Heart left ventricle (tissue), 16 donors: Measurements from ENCODE around the gene SALL1. TPM values are rescaled to one million over a fixed set of nuclear protein-coding genes. Genes with fewer than 3 reads are reported as not detected.

Experiments
- ATAC-seq, 4 donors: fragments of 200-7000 bp; cut with Tn5 transposase; one replicate each; pipeline ENCODE4 v1.9.1; 2020 to 2022; ENCODE audit warnings: moderate library complexity in 4 of 4, mild to moderate bottlenecking in 3 of 4, moderate number of reproducible peaks in 1 of 4
- DNase-seq, 5 donors: peaks; one replicate each; pipeline ENCODE4 v3.0.0-alpha.2; 2020
- H3K27ac ChIP-seq, 12 donors: fragments of 200-600 bp; sonication (generic) in 4 of 12; one replicate each; pipeline versions ENCODE4 v1.5.0 to v1.8.0; 2016 to 2022; ENCODE audit warnings: mild to moderate bottlenecking in 2 of 12
- H3K27me3 ChIP-seq, 9 donors: fragments of 200-600 bp; sonication (generic) in 2 of 9; one replicate each; pipeline versions ENCODE4 v1.5.1 to v1.8.0; 2016 to 2022; ENCODE audit warnings: mild to moderate bottlenecking in 3 of 9
- H3K36me3 ChIP-seq, 9 donors: fragments of 200-600 bp; sonication (generic) in 2 of 9; one replicate each; pipeline versions ENCODE4 v1.5.0 to v1.8.0; 2018 to 2022; ENCODE audit warnings: mild to moderate bottlenecking in 2 of 9
- H3K4me1 ChIP-seq, 12 donors: fragments of 200-600 bp; sonication (generic) in 4 of 12; one replicate each; pipeline versions ENCODE4 v1.5.0 to v1.8.0; 2016 to 2022; ENCODE audit warnings: mild to moderate bottlenecking in 3 of 12
- H3K4me3 ChIP-seq, 12 donors: fragments of 200-600 bp; sonication (generic) in 4 of 12; one replicate each; pipeline versions ENCODE4 v1.5.0 to v1.8.0; 2017 to 2022; ENCODE audit warnings: mild to moderate bottlenecking in 9 of 12, moderate library complexity in 4 of 12
- H3K9me3 ChIP-seq, 12 donors: fragments of 200-600 bp; sonication (generic) in 4 of 12; one replicate each; pipeline versions ENCODE4 v1.5.0 to v1.8.0; 2016 to 2022; ENCODE audit warnings: mild to moderate bottlenecking in 1 of 12
- POLR2A ChIP-seq, 2 donors: fragments of 450-650 bp; IDR thresholded peaks; one replicate each; pipeline ENCODE4 v1.6.1; 2017; ENCODE audit warnings: antibody characterized with exemption in 2 of 2, mild to moderate bottlenecking in 2 of 2, moderate library complexity in 2 of 2
- WGBS, 4 donors: extraction: QIAGEN DNeasy Blood & Tissue Kit in 2 of 4; methylation state at CpG; one replicate each; pipeline versions ENCODE4 v1.1.5 to v1.1.7; 2013 to 2018; 5-methylcytosine and 5-hydroxymethylcytosine counted together
- intact Hi-C, 10 donors: fragments of 100-400 bp; cut with DNase I; formaldehyde crosslinking; loops; one replicate each; pipeline versions ENCODE4 v1.11.1 to v1.14.2; 2022
- polyA plus RNA-seq, 2 donors: library from polyadenylated mRNA; stranded (reverse); fragments of 200-250 nt; gene quantifications; one replicate each; pipeline ENCODE4 v1.2.3, GENCODE V29; 2013
- total RNA-seq, 9 donors: library from RNA; depleted of rRNA in 2 of 9; stranded (reverse); fragments of >200 nt in 2 of 9; fragmentation: NEBNext Ultra II Directional in 3 of 9; extraction: Animal tissue kit (Norgen Biotek cat#: 25700) in 3 of 9; gene quantifications; one replicate each; pipeline versions ENCODE4 v1.1.0 to v1.2.4, GENCODE V29; 2016 to 2023
- TF ChIP-seq, protein P1 (sequence below), 12 donors: fragments of 200-600 bp; sonication (generic) in 4 of 12; IDR thresholded peaks; one replicate each; pipeline versions ENCODE4 v1.5.0 to v1.8.0; 2018 to 2022; ENCODE audit warnings: antibody characterized with exemption in 12 of 12, mild to moderate bottlenecking in 5 of 12
- donor health status: ischemic (EF 13 %, LVEDD 7.1; RV severe dilation, severe dysfunction).
- donor health status: healthy with polysubstance abuse.
- donor health status: DM: no; HTN: yes; CAD: no.
- donor health status: DM: no; HTN: no; CAD: no.
- donor health status: ischemic (EF 25% LVEDD 6.9; RV normal size, moderate dysfunction).
- donor health status: ischemic (EF 25% LVEDD 5.7; RV mildly dilated, moderate dysfunction).
- donor health status: healthy.
- donor health status: DM: yes; HTN: yes; CAD: no.
- donor health status: ischemic (EF 35%, LVEDD 5.7; RV mildly dilated, moderate dysfunction).
- donor health status: nonischemic (EF 11% LVEDD 7.7; RV severe dilation, severe dysfunction).
- donor health status: DM: yes; HTN: yes; CAD: no.
- donor health status: PGD.
- donor health status: ischemic (EF 29% LVEDD 5.4; RV normal size, mild dysfunction).
- donor health status: nonischemic (EF 23%, LVEDD 6.1; RV moderate dilation, normal function).

Gene SALL1
- total and polyA plus RNA-seq, 11 donors, result 0.05 to 0.75 (median 0.08) TPM; not detected in 4

DNA sequence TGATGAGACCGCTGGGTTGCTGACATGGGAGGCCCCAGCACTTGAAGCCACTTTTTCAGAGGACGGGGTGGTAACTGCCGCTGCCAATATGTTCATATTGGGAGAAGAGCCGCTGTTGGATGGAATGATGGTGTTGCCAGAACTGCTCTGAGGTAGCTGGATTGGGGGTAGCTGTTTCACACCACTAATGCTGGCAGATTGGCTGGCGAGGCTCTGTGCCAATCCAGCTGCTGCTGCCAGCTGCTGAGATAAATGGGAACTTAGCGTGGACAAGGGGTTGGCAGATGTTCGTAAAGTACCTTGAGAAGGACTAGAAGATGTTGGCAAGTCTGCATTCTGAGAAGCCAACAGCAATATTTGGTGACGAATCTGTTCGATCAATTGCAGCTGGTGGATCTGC lies 10.0 kb downstream of the SALL1 start:
- peaks cover 0 to 59% (median 11%) of the 10 kb centered on the region in 9 donors for H3K27me3 ChIP-seq
- ATAC-seq, result no peak
- H3K36me3 ChIP-seq, result no peaks in the 10 kb centered on the region
- intact Hi-C loops, result no loop called here
- no peak for DNase-seq
- no peak overlapping the region for H3K27ac ChIP-seq
- H3K4me3 ChIP-seq, result no peak overlapping the region
- no peaks in the 10 kb centered on the region for H3K4me1 ChIP-seq
- no peaks in the 10 kb centered on the region for H3K9me3 ChIP-seq
- TF ChIP-seq POLR2A (IDR thresholded peaks at IDR 0.05), result no peak
- TF ChIP-seq, protein P1, sequence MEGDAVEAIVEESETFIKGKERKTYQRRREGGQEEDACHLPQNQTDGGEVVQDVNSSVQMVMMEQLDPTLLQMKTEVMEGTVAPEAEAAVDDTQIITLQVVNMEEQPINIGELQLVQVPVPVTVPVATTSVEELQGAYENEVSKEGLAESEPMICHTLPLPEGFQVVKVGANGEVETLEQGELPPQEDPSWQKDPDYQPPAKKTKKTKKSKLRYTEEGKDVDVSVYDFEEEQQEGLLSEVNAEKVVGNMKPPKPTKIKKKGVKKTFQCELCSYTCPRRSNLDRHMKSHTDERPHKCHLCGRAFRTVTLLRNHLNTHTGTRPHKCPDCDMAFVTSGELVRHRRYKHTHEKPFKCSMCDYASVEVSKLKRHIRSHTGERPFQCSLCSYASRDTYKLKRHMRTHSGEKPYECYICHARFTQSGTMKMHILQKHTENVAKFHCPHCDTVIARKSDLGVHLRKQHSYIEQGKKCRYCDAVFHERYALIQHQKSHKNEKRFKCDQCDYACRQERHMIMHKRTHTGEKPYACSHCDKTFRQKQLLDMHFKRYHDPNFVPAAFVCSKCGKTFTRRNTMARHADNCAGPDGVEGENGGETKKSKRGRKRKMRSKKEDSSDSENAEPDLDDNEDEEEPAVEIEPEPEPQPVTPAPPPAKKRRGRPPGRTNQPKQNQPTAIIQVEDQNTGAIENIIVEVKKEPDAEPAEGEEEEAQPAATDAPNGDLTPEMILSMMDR (IDR thresholded peaks at IDR 0.05), result no peak
- WGBS, 4 donors, result 88 to 91% (median 89%) methylated on average over 9 of the region's 9 CpGs

GRCh38 chr16:51140112-51140511 lies 11.0 kb downstream of the SALL1 start:
- no peaks in the 10 kb centered on the region for H3K4me1 ChIP-seq
- DNase-seq, result no peak
- intact Hi-C loops, result no loop called here

DNA sequence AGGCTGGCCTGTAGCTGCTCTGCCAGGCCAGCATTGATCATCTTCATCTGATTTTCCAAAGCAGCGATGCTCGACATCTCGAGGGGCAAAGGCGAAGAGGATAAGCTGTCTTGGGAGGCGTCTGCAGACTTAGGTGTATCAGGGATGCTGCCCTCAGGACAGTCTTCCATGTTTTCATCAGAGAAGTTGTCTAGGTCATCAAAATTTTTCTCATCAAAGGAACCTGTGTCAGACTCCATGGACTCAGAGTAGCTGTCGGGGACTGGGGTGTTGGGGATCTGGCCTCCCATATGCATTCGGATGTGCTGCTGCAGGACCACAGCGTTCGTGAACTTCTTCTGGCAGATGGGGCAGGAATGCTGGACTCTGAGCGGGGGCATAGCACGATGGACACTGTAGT lies 11.5 kb downstream of the SALL1 start:
- no peaks in the 10 kb centered on the region for H3K36me3 ChIP-seq
- no peak overlapping the region for H3K4me3 ChIP-seq
- H3K9me3 ChIP-seq, result no peaks in the 10 kb centered on the region
- TF ChIP-seq, protein P1 (IDR thresholded peaks at IDR 0.05), result no peak
- TF ChIP-seq POLR2A (IDR thresholded peaks at IDR 0.05), result no peak
- DNase-seq, result no peak
- no peak for ATAC-seq
- intact Hi-C loops, result no loop called here
- H3K27me3 ChIP-seq, result peaks cover 4 to 68% (median 19%) of the 10 kb centered on the region in 9 donors
- peaks cover 0 to 1% (median 0%) of the 10 kb centered on the region in 12 donors for H3K4me1 ChIP-seq
- 86 to 91% (median 90%) methylated on average over 10 to 11 of the region's 11 CpGs for WGBS, 4 donors
- H3K27ac ChIP-seq, result no peak overlapping the region

More at GRCh38 chr16:51140112-51140511, 11.0 kb downstream of the SALL1 start:
- TF ChIP-seq, protein P1 (IDR thresholded peaks at IDR 0.05), result no peak
- no peak for TF ChIP-seq POLR2A (IDR thresholded peaks at IDR 0.05)
- no peak for ATAC-seq
- no peaks in the 10 kb centered on the region for H3K9me3 ChIP-seq
- H3K27ac ChIP-seq, result no peak overlapping the region
- no peaks in the 10 kb centered on the region for H3K36me3 ChIP-seq
- 89 to 93% (median 92%) methylated on average over 11 to 15 of the region's 15 CpGs for WGBS, 4 donors
- H3K4me3 ChIP-seq, result no peak overlapping the region
- peaks cover 0 to 66% (median 13%) of the 10 kb centered on the region in 9 donors for H3K27me3 ChIP-seq

DNA sequence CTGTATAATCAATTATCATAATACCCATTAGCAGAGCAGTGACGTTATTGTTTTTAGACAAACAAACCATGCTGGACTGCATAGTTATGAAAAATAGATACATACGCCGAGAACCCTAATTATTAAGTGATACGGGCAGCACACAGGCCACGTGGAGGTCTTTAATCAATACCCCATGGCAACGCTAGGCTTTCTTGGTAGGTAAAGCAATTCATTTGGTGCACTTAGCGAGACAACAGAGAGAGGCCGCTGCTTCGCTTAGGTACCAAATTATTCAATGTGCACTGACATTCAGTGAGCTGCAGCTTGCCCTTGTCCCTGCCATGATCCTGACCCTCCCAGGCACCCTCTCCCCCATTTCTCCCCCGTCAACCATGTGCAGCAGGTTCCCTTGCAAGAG lies 12.9 kb downstream of the SALL1 start:
- TF ChIP-seq, protein P1 (IDR thresholded peaks at IDR 0.05), result no peak
- TF ChIP-seq POLR2A (IDR thresholded peaks at IDR 0.05), result no peak
- H3K27me3 ChIP-seq, result peaks cover 18 to 70% (median 28%) of the 10 kb centered on the region in 9 donors
- WGBS, 4 donors, result 85 to 93% (median 91%) methylated on average over 10 of the region's 10 CpGs
- H3K27ac ChIP-seq, result no peak overlapping the region
- H3K4me1 ChIP-seq, result peaks cover 0 to 7% (median 0%) of the 10 kb centered on the region in 12 donors
- H3K36me3 ChIP-seq, result no peaks in the 10 kb centered on the region
- intact Hi-C loops, result no loop called here
- no peaks in the 10 kb centered on the region for H3K9me3 ChIP-seq
- ATAC-seq (no peak), DNase-seq (no peak)
- H3K4me3 ChIP-seq, result no peak overlapping the region
